ENCODE measurements around the gene NPR2.

NPR2 gene

DNA sequence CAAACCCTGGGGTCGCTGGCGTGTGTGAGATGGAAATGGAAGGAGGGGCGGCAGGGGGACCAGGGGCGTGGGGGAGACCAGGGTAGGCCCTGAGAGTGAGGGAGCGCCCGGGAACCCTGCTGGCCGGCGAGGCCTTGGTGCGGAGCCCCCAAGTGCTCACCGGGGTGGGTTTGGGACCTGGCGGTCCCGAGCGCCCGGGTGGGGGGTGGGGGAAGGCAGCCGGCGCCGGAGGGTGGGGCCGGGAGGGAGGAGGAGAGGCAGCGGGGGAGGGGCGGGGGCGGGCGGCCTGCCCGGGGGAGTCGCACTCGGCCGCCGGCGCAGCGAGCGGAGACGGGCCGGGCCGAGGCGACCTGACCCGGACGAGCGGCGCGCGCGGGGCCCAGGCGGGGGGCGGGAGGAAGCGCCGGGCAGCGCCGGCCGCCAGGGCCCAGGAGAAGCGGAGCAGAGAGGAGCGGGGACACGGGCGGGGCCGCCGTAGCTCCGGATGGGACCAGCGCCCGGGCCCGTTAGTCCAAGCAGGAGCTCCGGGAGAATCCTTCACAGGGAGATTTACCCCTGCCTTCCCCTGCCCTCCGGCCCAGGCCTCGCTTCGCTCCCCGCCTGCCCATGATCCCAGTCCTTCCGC lies at the start of gene NPR2:
TSS of gene NPR2 (plus strand) at position 295 of the 625 bp plus-strand sequence. CDS start 818 bp downstream, outside the sequence.
- no peak for TF ChIP-seq CTCF (IDR thresholded peaks at IDR 0.05; ENCODE audit: extremely low read depth, missing control alignments)
- no peak for DNase-seq (ENCODE audit: low spot score)

DNA sequence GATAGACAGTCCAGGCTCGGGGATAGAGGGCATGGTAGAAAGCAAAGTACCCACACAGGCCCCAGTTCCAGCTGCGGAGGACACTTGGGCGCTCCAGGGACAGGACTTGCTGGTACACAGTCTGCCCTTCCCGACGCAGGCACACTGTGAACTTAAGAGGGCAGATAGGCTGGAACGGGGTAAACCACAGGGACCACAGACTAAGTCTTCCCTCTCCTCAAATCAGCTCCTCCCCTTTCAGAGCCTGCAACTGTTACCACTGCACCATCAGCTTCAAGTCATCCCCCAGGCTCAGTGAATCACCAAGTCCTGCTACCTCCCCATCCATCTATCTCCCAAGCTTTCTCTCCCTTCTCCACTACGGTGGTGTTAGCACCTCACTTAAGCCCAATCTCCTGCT lies 49.7 kb upstream of the NPR2 start:
- no peak for DNase-seq (ENCODE audit: low spot score)
- TF ChIP-seq CTCF (IDR thresholded peaks at IDR 0.05; ENCODE audit: extremely low read depth, missing control alignments): no peak

- TF ChIP-seq CTCF (IDR thresholded peaks at IDR 0.05; ENCODE audit: extremely low read depth, missing control alignments): no peak
- DNase-seq (ENCODE audit: low spot score): no peak
These were observed 47.9 kb upstream of the NPR2 start for GRCh38 chr9:35743452-35743851.

GRCh38 chr9:35743880-35744518 lies 47.4 kb upstream of the NPR2 start:
- no peak for TF ChIP-seq CTCF (IDR thresholded peaks at IDR 0.05; ENCODE audit: extremely low read depth, missing control alignments)
- DNase-seq (ENCODE audit: low spot score): no peak

DNA sequence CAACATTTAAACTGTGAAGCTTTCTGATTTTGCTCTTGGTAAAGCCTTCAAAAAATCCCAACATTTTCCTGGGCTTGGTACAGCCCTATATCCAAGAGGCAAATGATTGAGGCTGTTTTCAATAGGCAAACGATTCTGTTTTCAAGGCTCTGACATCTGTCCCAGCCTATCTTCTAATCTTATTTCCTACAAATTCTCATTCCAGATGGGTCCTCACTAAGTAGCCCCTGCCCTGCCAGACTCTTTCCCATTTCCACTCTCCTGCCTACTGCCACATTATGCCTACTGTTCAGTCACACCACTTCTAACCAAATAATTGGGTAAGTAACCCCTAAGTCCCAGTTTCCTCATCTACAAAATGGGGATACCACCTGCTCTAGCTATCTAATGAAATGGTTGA lies 45.8 kb upstream of the NPR2 start:
- no peak for TF ChIP-seq CTCF (IDR thresholded peaks at IDR 0.05; ENCODE audit: extremely low read depth, missing control alignments)
- DNase-seq (ENCODE audit: low spot score): no peak

GRCh38 chr9:35746583-35746982 lies 44.8 kb upstream of the NPR2 start:
- TF ChIP-seq CTCF (IDR thresholded peaks at IDR 0.05; ENCODE audit: extremely low read depth, missing control alignments): no peak
- no peak for DNase-seq (ENCODE audit: low spot score)

- no peak for DNase-seq (ENCODE audit: low spot score)
- no peak for TF ChIP-seq CTCF (IDR thresholded peaks at IDR 0.05; ENCODE audit: extremely low read depth, missing control alignments)
These were observed 43.0 kb upstream of the NPR2 start for GRCh38 chr9:35748242-35748857.

Data from GM20000 (cell line).